AG10803 (cell line): ENCODE data around the gene ATXN7L2.

ENCODE experiments used
- DNase-seq: peaks from one replicate; pipeline ENCODE4 v3.0.0; 2010; ENCODE audit warnings: low read depth
- H3K4me3 ChIP-seq: 2 replicates; pipeline ENCODE4 v1.5.1; 2011; ENCODE audit warnings: mild to moderate bottlenecking, low read length, control low read depth
- TF ChIP-seq, protein P1 (sequence below): conservative IDR thresholded peaks from 2 replicates; pipeline ENCODE4 v1.5.1; 2011; ENCODE audit warnings: mild to moderate bottlenecking, low read length, control low read depth, inconsistent platforms

ATXN7L2 gene

GRCh38 chr1:109513110-109513710 is 29.5 kb downstream of the ATXN7L2 start:
- no peak for DNase-seq
- TF ChIP-seq, protein P1, sequence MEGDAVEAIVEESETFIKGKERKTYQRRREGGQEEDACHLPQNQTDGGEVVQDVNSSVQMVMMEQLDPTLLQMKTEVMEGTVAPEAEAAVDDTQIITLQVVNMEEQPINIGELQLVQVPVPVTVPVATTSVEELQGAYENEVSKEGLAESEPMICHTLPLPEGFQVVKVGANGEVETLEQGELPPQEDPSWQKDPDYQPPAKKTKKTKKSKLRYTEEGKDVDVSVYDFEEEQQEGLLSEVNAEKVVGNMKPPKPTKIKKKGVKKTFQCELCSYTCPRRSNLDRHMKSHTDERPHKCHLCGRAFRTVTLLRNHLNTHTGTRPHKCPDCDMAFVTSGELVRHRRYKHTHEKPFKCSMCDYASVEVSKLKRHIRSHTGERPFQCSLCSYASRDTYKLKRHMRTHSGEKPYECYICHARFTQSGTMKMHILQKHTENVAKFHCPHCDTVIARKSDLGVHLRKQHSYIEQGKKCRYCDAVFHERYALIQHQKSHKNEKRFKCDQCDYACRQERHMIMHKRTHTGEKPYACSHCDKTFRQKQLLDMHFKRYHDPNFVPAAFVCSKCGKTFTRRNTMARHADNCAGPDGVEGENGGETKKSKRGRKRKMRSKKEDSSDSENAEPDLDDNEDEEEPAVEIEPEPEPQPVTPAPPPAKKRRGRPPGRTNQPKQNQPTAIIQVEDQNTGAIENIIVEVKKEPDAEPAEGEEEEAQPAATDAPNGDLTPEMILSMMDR: no peak

DNA sequence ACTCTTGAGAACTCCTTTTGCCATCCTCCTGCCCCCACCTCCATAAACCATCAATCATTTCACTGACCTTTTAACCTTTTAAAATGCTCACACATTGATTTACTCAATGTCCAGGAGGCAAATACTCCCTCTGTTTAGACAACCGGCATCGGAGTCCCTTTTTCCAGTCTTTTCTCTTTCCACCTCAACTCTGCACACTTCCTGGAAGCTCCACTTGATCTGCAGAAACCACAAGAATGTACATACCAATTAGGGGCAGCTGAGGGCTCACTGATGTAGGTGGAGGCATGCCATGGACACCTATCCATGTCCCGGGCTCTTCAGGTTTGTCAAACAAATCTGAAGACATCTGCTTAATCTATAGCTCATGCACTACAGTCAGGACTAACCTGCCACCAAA is 31.1 kb downstream of the ATXN7L2 start:
- H3K4me3 ChIP-seq: no peak overlapping the region
- DNase-seq: no peak
- TF ChIP-seq, protein P1: no peak

More at GRCh38 chr1:109513110-109513710, 29.5 kb downstream of the ATXN7L2 start:
- H3K4me3 ChIP-seq: no peak overlapping the region

GRCh38 chr1:109516872-109517271 is 33.2 kb downstream of the ATXN7L2 start:
- no peak overlapping the region for H3K4me3 ChIP-seq
- peak; percentile 41 for DNase-seq
- TF ChIP-seq, protein P1: no peak

DNA sequence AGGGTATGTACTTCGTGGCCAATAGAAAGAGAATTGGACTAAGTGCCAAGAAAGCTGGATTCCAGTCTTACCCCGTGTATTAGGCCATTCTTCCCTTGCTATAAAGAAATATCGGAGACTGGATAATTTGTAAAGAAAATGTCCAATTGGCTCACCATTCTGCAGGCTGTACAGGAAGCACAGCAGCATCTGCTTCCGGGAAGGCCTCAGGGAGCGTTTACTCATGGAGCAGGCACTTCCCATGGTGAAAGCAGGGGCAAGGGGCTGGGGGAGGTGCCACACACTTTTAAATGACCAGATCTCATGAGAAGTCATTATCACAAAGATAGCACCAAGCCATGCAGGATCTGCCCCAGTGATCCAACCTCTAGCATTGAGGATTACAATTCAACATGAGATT is 33.6 kb downstream of the ATXN7L2 start:
- TF ChIP-seq, protein P1: no peak
- no peak overlapping the region for H3K4me3 ChIP-seq
- no peak for DNase-seq

DNA sequence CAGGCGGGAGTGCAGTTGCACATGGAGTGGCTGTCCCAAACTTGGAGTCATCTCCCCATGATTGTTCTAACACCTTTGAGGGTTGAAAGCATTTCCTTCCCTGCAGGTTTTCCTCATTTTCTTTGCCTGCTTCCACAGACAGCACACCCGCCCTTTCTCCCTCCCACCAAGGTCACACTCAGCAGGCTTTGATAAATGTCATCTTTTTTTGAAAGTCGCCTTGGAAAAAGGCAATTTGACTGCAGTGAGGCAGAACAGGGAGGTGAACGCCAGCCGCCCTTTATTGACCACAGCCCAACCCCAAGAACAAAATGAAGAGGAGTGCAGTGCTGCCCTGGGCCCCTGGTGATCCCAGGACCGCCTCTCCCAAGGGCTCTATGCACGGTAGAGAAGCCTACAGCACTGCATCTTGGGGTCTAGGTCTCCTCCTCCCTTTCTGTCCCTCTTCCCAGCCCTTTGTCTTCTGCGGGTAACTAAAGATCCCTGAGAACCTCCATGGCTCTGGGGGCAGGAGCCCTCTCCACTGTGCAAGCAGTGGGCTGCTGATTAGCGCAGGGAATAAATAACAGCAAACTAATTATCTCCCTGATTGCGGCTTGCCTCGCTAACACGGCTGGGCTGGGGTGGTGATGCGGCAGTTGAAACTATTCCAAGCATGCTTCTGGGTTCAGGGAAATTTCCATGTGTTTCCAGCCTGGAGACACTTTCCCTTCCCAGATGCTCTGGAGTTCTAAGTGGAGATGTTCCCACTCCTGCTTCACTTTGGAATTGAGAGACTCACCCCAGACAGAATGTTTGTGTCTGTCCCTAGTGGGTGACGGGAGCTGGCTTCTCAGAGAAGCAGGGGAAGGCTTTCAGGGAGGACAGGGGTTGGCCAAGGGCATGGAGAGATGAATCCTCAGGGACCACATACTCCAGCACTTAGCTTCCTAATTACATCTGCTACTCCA is 37.6 kb downstream of the ATXN7L2 start:
- TF ChIP-seq, protein P1: no peak

DNA sequence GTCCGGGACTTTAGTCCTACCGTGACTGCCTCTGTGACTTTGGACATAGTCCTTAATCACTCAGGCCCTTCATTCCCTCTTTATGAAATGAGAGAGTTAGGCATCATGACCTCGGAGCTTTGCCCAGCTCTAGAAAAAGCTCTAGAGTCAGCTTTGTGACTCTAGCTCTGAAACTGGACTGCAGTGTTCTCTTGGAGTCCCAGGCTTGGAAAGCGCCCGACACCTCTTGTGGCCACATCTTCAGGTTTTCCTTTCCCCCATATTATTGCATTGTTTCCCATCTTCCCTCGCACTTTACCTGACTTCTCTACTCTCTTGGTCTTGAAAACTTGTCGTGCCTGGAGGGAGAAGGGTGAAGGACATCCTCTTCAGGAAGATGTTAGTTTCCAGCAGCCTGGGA is 38.3 kb downstream of the ATXN7L2 start:
- TF ChIP-seq, protein P1: no peak
- no peak overlapping the region for H3K4me3 ChIP-seq
- no peak for DNase-seq

More for the DNA sequence above, 37.6 kb downstream of the ATXN7L2 start:
- no peak overlapping the region for H3K4me3 ChIP-seq
- DNase-seq: peak; percentile 36

DNA sequence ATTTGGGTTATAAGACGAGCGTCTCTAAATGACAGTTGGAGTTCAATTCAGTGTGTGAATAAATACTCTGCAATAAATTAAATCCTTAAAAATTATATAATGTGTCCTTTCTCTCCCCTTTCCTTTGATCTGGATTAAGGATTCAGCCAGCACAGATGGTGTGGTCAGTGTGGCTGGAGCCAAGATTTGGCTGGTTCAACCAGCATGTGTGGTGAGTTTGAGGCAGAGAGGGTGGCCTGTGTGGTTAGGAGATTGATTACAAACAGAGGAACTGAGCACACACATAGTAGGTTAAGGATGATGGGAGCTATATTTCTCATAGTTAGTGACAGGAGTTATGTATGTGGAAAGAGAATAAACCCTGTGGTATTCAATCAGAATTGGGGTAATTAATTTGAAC is 40.0 kb downstream of the ATXN7L2 start:
- TF ChIP-seq, protein P1: no peak
- DNase-seq: peak; percentile 63
- H3K4me3 ChIP-seq: no peak overlapping the region
